Testis (tissue), 2 donors: ENCODE results near the gene NMS.

ENCODE experiments used
- POLR2A ChIP-seq: fragments of 450-650 bp; IDR thresholded peaks from one replicate; pipeline ENCODE4 v1.6.1; 2017; ENCODE audit warnings: antibody characterized with exemption, mild to moderate bottlenecking, moderate library complexity
- TF ChIP-seq, protein P1 (sequence below), 3 experiments: fragments of 450-650 bp in 2 of 3; fragments of 200-600 bp in 1 of 3; sonication (generic) in 1 of 3; IDR thresholded peaks; one replicate each; pipeline ENCODE4 v1.5.1; 2016 to 2019; ENCODE audit warnings: antibody characterized with exemption in 3 of 3, mild to moderate bottlenecking in 2 of 3, moderate library complexity in 1 of 3

DNA sequence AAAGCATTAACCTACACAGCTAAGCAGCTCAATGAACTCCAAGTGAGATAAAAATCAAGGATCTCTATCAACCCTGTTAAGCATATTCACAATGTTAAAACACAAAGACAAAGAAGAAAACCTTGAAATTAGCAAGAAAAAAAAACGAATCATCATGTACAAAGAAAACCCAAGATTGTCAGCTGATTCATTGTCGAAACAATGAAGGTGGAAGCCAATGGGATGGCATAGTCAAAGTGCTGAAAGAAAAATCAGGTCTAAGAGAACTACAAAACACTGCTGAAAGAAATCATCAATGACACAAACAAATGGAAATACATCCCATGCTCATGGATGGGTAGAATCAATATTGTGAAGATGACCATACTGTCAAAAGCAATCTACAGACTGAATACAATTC is 32.5 kb downstream of the NMS start:
- TF ChIP-seq, protein P1, sequence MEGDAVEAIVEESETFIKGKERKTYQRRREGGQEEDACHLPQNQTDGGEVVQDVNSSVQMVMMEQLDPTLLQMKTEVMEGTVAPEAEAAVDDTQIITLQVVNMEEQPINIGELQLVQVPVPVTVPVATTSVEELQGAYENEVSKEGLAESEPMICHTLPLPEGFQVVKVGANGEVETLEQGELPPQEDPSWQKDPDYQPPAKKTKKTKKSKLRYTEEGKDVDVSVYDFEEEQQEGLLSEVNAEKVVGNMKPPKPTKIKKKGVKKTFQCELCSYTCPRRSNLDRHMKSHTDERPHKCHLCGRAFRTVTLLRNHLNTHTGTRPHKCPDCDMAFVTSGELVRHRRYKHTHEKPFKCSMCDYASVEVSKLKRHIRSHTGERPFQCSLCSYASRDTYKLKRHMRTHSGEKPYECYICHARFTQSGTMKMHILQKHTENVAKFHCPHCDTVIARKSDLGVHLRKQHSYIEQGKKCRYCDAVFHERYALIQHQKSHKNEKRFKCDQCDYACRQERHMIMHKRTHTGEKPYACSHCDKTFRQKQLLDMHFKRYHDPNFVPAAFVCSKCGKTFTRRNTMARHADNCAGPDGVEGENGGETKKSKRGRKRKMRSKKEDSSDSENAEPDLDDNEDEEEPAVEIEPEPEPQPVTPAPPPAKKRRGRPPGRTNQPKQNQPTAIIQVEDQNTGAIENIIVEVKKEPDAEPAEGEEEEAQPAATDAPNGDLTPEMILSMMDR (IDR thresholded peaks at IDR 0.05) = no peak
- no peak for TF ChIP-seq POLR2A
